Esophagus muscularis mucosa (tissue), 3 donors: ENCODE results near the gene AKR1C1.

Experiments
- POLR2AphosphoS5 ChIP-seq, 2 donors: sonication (generic); formaldehyde crosslinking; IDR thresholded peaks; one replicate each; pipeline ENCODE4 v1.6.1; 2017; ENCODE audit warnings: antibody characterized with exemption in 2 of 2
- TF ChIP-seq, protein P1 (sequence below), 3 experiments: fragments of 200-600 bp in 2 of 3; fragments of 450-650 bp in 1 of 3; sonication (generic) in 2 of 3; IDR thresholded peaks; one replicate each; pipeline ENCODE4 v1.5.1; 2017 to 2019; ENCODE audit warnings: antibody characterized with exemption in 3 of 3, mild to moderate bottlenecking in 2 of 3, moderate library complexity in 1 of 3

DNA sequence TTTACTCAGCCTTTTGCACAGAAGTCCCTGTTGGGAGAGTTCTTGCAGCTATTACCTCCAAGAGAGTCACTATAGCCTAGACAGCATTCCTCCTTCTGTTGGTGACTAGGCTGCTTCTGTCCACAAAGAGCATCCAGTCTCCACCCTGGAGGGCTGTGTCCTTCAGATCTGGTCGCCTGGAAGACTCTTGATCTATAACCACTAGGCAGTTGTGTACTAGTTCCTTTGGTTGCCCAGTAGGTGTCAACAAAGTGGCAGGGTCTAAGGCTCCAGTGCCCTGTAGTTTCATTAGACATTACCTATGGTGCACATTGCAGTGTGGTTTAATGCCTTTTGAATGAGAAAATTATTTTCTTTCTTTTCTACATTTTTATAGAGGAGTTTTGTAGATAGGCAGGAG lies 51.7 kb downstream of the AKR1C1 start:
- TF ChIP-seq, protein P1, sequence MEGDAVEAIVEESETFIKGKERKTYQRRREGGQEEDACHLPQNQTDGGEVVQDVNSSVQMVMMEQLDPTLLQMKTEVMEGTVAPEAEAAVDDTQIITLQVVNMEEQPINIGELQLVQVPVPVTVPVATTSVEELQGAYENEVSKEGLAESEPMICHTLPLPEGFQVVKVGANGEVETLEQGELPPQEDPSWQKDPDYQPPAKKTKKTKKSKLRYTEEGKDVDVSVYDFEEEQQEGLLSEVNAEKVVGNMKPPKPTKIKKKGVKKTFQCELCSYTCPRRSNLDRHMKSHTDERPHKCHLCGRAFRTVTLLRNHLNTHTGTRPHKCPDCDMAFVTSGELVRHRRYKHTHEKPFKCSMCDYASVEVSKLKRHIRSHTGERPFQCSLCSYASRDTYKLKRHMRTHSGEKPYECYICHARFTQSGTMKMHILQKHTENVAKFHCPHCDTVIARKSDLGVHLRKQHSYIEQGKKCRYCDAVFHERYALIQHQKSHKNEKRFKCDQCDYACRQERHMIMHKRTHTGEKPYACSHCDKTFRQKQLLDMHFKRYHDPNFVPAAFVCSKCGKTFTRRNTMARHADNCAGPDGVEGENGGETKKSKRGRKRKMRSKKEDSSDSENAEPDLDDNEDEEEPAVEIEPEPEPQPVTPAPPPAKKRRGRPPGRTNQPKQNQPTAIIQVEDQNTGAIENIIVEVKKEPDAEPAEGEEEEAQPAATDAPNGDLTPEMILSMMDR (IDR thresholded peaks at IDR 0.05), result no peak
- no peak for TF ChIP-seq POLR2AphosphoS5 (IDR thresholded peaks at IDR 0.05)
